GM23338 (cell line): ENCODE results near the gene SYNDIG1.

Source experiments
- CREB1 ChIP-seq: fragments of 250-450 bp; sonication (Bioruptor Pico); IDR thresholded peaks from 2 replicates; pipeline ENCODE4 v1.5.0; 2020; ENCODE audit warnings: low read depth, mild to moderate bottlenecking, moderate library complexity
- CTCF ChIP-seq, 2 experiments: fragments of 200-600 bp in 1 of 2; sonication (generic) in 1 of 2; conservative IDR thresholded peaks; 2 replicates each; pipeline versions ENCODE4 v1.5.1 to v1.6.1; 2016 to 2017; ENCODE audit warnings: antibody characterized with exemption in 2 of 2, low read depth in 2 of 2, mild to moderate bottlenecking in 2 of 2, moderate library complexity in 1 of 2
- ETS1 ChIP-seq: IDR thresholded peaks from 2 replicates; pipeline ENCODE4 v1.6.1; 2016; ENCODE audit warnings: antibody characterized with exemption
- EZH2 ChIP-seq: fragments of 200-600 bp; sonication (generic); IDR thresholded peaks from one replicate; pipeline ENCODE4 v1.8.0; 2017; ENCODE audit warnings: antibody characterized with exemption, mild to moderate bottlenecking, low read depth; ENCODE audit not compliant: unreplicated experiment
- EZH2phosphoT487 ChIP-seq: fragments of 200-600 bp; sonication (generic); IDR thresholded peaks from one replicate; pipeline ENCODE4 v1.8.1; 2018; ENCODE audit warnings: antibody characterized with exemption; ENCODE audit not compliant: unreplicated experiment
- JUNB ChIP-seq: IDR thresholded peaks from one replicate; pipeline ENCODE4 v1.6.1; 2016; ENCODE audit warnings: antibody characterized with exemption; ENCODE audit not compliant: unreplicated experiment
- NANOG ChIP-seq: IDR thresholded peaks from 2 replicates; pipeline ENCODE4 v1.6.1; 2016; ENCODE audit warnings: antibody characterized with exemption, borderline replicate concordance
- POLR2AphosphoS5 ChIP-seq: IDR thresholded peaks from 2 replicates; pipeline ENCODE4 v1.6.1; 2016; ENCODE audit warnings: antibody characterized with exemption, low read depth
- REST ChIP-seq: IDR thresholded peaks from one replicate; pipeline ENCODE4 v1.6.1; 2018; ENCODE audit warnings: antibody characterized with exemption; ENCODE audit not compliant: unreplicated experiment
- ZNF114 ChIP-seq: fragments of 250-450 bp; sonication (Bioruptor Pico); IDR thresholded peaks from 2 replicates; pipeline ENCODE4 v1.5.0; 2020; ENCODE audit warnings: mild to moderate bottlenecking, moderate library complexity
- ZNF331 ChIP-seq: fragments of 250-450 bp; sonication (Bioruptor Pico); IDR thresholded peaks from 2 replicates; pipeline ENCODE4 v1.5.0; 2020; ENCODE audit warnings: low read depth, mild to moderate bottlenecking, moderate library complexity

GRCh38 chr20:24598346-24598745 lies 128.9 kb downstream of the SYNDIG1 start:
- TF ChIP-seq POLR2AphosphoS5 (no peak), EZH2phosphoT487 (no peak), CTCF (conservative IDR thresholded peaks at IDR 0.05; ENCODE audit: low read depth in 2 of 2) (no peak), REST (no peak), ZNF331 (CRISPR knock-in tag) (no peak), JUNB (no peak), EZH2 (no peak), NANOG (no peak), ETS1 (no peak), CREB1 (CRISPR knock-in tag) (no peak), ZNF114 (CRISPR knock-in tag) (no peak)
